Common myeloid progenitor, CD34-positive (primary cell): ENCODE results near the gene IL1RL2.

Source experiments
- CTCF ChIA-PET: fragments of 350-600 bp; sonication (Branson Sonifier 250); formaldehyde crosslinking; loops from one replicate; lab custom pipeline; 2021; ENCODE audit warnings: antibody characterized with exemption; lab: Charles Lee
- POLR2A ChIA-PET: fragments of 350-600 bp; sonication (Branson Sonifier 250); formaldehyde crosslinking; loops from one replicate; lab custom pipeline; 2021; ENCODE audit warnings: antibody characterized with exemption; lab: Charles Lee
- DNase-seq, 3 donors: peaks; one replicate each; pipeline versions ENCODE4 v3.0.0 to v3.0.0-alpha.2; 2013
- H3K27ac ChIP-seq, 2 experiments: 1 replicate in 1 of 2; 2 replicates in 1 of 2; pipeline ENCODE4 v1.7.0; 2013; ENCODE audit warnings: inconsistent platforms in 2 of 2, low read length in 2 of 2, mild to moderate bottlenecking in 2 of 2, low read depth in 1 of 2, moderate library complexity in 1 of 2; ENCODE audit not compliant: severe bottlenecking in 2 of 2, insufficient read depth in 1 of 2, poor library complexity in 1 of 2
- H3K27me3 ChIP-seq, 5 experiments: replicated peaks in 2 of 5; 1 replicate in 3 of 5; 2 replicates in 2 of 5; pipeline versions ENCODE4 v1.6.1 to v1.7.0; 2013; ENCODE audit warnings: low read length in 4 of 5, mild to moderate bottlenecking in 2 of 5, moderate library complexity in 2 of 5, inconsistent platforms in 1 of 5; ENCODE audit not compliant: insufficient read depth in 5 of 5, control insufficient read depth in 4 of 5
- H3K36me3 ChIP-seq, 4 experiments: 1 replicate in 2 of 4; 2 replicates in 2 of 4; pipeline versions ENCODE4 v1.6.1 to v1.7.0; 2013; ENCODE audit warnings: low read length in 3 of 4, control low read depth in 1 of 4, mild to moderate bottlenecking in 1 of 4; ENCODE audit not compliant: control insufficient read depth in 4 of 4, insufficient read depth in 4 of 4
- H3K4me1 ChIP-seq, 4 experiments: 1 replicate in 3 of 4; 2 replicates in 1 of 4; pipeline versions ENCODE4 v1.6.1 to v1.7.1; 2013; ENCODE audit warnings: low read length in 3 of 4, mild to moderate bottlenecking in 3 of 4, control low read depth in 1 of 4, inconsistent platforms in 1 of 4, moderate library complexity in 1 of 4; ENCODE audit not compliant: control insufficient read depth in 4 of 4, insufficient read depth in 4 of 4; ENCODE audit errors: control extremely low read depth in 1 of 4
- H3K4me3 ChIP-seq, 7 experiments: 1 replicate in 4 of 7; 2 replicates in 3 of 7; pipeline versions ENCODE4 v1.5.1 to v1.7.0; 2013; ENCODE audit warnings: mild to moderate bottlenecking in 7 of 7, low read length in 6 of 7, moderate library complexity in 6 of 7, inconsistent platforms in 2 of 7, low read depth in 2 of 7, control low read depth in 1 of 7; ENCODE audit not compliant: insufficient read depth in 4 of 7, control insufficient read depth in 1 of 7; ENCODE audit errors: extremely low read depth in 1 of 7
- H3K9me3 ChIP-seq, 5 experiments: 1 replicate in 4 of 5; 2 replicates in 1 of 5; pipeline versions ENCODE4 v1.6.1 to v1.7.1; 2013; ENCODE audit warnings: low read length in 4 of 5, mild to moderate bottlenecking in 2 of 5, inconsistent platforms in 1 of 5, low read depth in 1 of 5, moderate library complexity in 1 of 5; ENCODE audit not compliant: control insufficient read depth in 4 of 5, insufficient read depth in 2 of 5; ENCODE audit errors: control extremely low read depth in 1 of 5
- WGBS: methylation state at CpG from one replicate; pipeline ENCODE4 v1.1.5; 2013; ENCODE audit not compliant: insufficient coverage; 5-methylcytosine and 5-hydroxymethylcytosine counted together

Gene IL1RL2

GRCh38 chr2:102206666-102207341 lies 20.0 kb downstream of the IL1RL2 start:
- H3K27ac ChIP-seq, result no peak overlapping the region
- WGBS, result 98% methylated on average over 4 of the region's 5 CpGs
- POLR2A ChIA-PET, result no interaction called here

GRCh38 chr2:102208774-102209173 lies 22.0 kb downstream of the IL1RL2 start:
- ChIA-PET CTCF (interaction anchor here (1.3 to 1.8 kb wide), 2 partner anchors 31 to 188 kb away, joined by 5 read pairs; no protein-coding TSS in a partner anchor), POLR2A (no interaction called here)
- Histone ChIP-seq H3K27ac (no peak overlapping the region), H3K9me3 (peaks cover 0 to 2% (median 2%) of the 10 kb centered on the region in 5 experiments), H3K4me3 (no peak overlapping the region), H3K27me3 (no peaks in the 10 kb centered on the region), H3K36me3 (no peaks in the 10 kb centered on the region), H3K4me1 (no peaks in the 10 kb centered on the region)
- DNase-seq, result no peak

More at GRCh38 chr2:102206666-102207341, 20.0 kb downstream of the IL1RL2 start:
- Histone ChIP-seq H3K4me3 (no peak overlapping the region), H3K27me3 (no peaks in the 10 kb centered on the region), H3K36me3 (no peaks in the 10 kb centered on the region), H3K9me3 (peaks cover 0 to 2% (median 2%) of the 10 kb centered on the region in 5 experiments), H3K4me1 (no peaks in the 10 kb centered on the region)
- CTCF ChIA-PET, result interaction anchor here (1.7 kb wide), 1 partner anchor 33 kb away, joined by 6 read pairs; no protein-coding TSS in a partner anchor
- DNase-seq, result no peak

GRCh38 chr2:102209474-102209873 lies 22.7 kb downstream of the IL1RL2 start:
- Histone ChIP-seq H3K9me3 (peaks cover 0 to 2% (median 0%) of the 10 kb centered on the region in 5 experiments), H3K36me3 (no peaks in the 10 kb centered on the region), H3K27me3 (no peaks in the 10 kb centered on the region), H3K4me1 (no peaks in the 10 kb centered on the region), H3K4me3 (no peak overlapping the region), H3K27ac (no peak overlapping the region)
- WGBS, result 50% methylated on average over 1 of the region's 1 CpG
- no peak for DNase-seq
- ChIA-PET CTCF (interaction anchor here (1.3 to 1.8 kb wide), 4 partner anchors 12 to 189 kb away, joined by 3 to 5 read pairs (median 4); no protein-coding TSS in a partner anchor), POLR2A (no interaction called here)

- H3K27me3 ChIP-seq, result no peaks in the 10 kb centered on the region
- peaks cover 0 to 8% (median 0%) of the 10 kb centered on the region in 4 experiments for H3K4me1 ChIP-seq
- POLR2A ChIA-PET, result no interaction called here
- H3K4me3 ChIP-seq, result no peak overlapping the region
- H3K27ac ChIP-seq, result no peak overlapping the region
- H3K36me3 ChIP-seq, result no peaks in the 10 kb centered on the region
- peak in 1 of 3 donors; percentile 26 for DNase-seq
- peaks cover 2 to 28% (median 7%) of the 10 kb centered on the region in 5 experiments for H3K9me3 ChIP-seq
- CTCF ChIA-PET, result no interaction called here
These were observed 30.2 kb downstream of the IL1RL2 start for GRCh38 chr2:102217032-102217431.

GRCh38 chr2:102224824-102225739 lies 38.3 kb downstream of the IL1RL2 start:
- Histone ChIP-seq H3K9me3 (no peaks in the 10 kb centered on the region), H3K4me1 (peaks cover 3 to 45% (median 25%) of the 10 kb centered on the region in 4 experiments), H3K27me3 (no peaks in the 10 kb centered on the region), H3K4me3 (no peak overlapping the region), H3K36me3 (no peaks in the 10 kb centered on the region), H3K27ac (no peak overlapping the region)
- DNase-seq, result peak in 2 of 3 donors; percentile 32 to 43
- POLR2A ChIA-PET, result no interaction called here
- WGBS, result 100% methylated on average over 6 of the region's 8 CpGs
- CTCF ChIA-PET, result interaction anchor here (0.8 to 2.3 kb wide), 4 partner anchors 10 to 27 kb away, joined by 3 to 9 read pairs (median 3); no protein-coding TSS in a partner anchor

- ChIA-PET CTCF (interaction anchor here (0.8 to 2.3 kb wide), 3 partner anchors 15 to 25 kb away, joined by 3 to 9 read pairs (median 3); no protein-coding TSS in a partner anchor), POLR2A (no interaction called here)
- H3K27me3 ChIP-seq, result no peaks in the 10 kb centered on the region
- H3K4me1 ChIP-seq, result peaks cover 3 to 45% (median 25%) of the 10 kb centered on the region in 4 experiments
- no peaks in the 10 kb centered on the region for H3K36me3 ChIP-seq
- no peak overlapping the region for H3K4me3 ChIP-seq
- no peak for DNase-seq
- 98% methylated on average over 5 of the region's 6 CpGs for WGBS
- no peaks in the 10 kb centered on the region for H3K9me3 ChIP-seq
- H3K27ac ChIP-seq, result no peak overlapping the region
These were observed 39.3 kb downstream of the IL1RL2 start for GRCh38 chr2:102226171-102226570.
